ENCODE results near the gene ELN.

The ELN gene

DNA sequence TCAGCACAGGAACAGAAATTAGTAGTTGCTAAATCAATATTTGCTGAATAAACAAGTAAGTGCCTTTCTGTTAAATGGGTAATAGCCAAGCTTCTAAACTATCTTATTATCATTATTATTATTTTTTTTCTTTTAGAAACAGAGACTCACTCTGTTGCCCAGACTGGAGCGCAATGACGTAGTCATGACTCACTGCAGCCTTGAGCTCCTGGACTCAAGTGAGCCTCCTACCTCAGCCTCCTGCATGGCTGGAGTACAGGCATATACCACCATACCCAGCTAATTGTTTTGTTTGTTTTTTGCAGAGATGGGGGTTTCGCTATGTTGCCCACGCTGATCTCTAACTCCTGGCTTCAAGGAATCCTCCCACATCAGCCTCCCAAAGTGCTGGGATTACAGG is 12.3 kb upstream of the ELN start:
- no peak overlapping the region for H3K4ac ChIP-seq (ENCODE audit: low read depth, low read length)
- no peak overlapping the region for H4K5ac ChIP-seq (ENCODE audit: low read length)
- H3K23ac ChIP-seq (ENCODE audit: low read length) = no peak overlapping the region
- no peak overlapping the region for H2BK120ac ChIP-seq (ENCODE audit: low read depth, low read length)
- H3K18ac ChIP-seq (ENCODE audit: low read length) = no peak overlapping the region
- H3K4me2 ChIP-seq (ENCODE audit: low read length) = no peak overlapping the region
- H2BK15ac ChIP-seq (replicated peaks; ENCODE audit: low read depth) = no peak overlapping the region
- H3K56ac ChIP-seq (ENCODE audit: low read length) = no peak overlapping the region
- H3K27ac ChIP-seq (ENCODE audit: low read depth, low read length) = no peak overlapping the region
- no peak overlapping the region for H2BK5ac ChIP-seq (ENCODE audit: low read length)
- no peaks in the 10 kb centered on the region for H3K4me1 ChIP-seq (ENCODE audit: control insufficient read depth, low read depth, low read length)
- no peaks in the 10 kb centered on the region for H3K27me3 ChIP-seq (ENCODE audit: insufficient read depth, low read length, poor library complexity)
- whole genome bisulfite sequencing (ENCODE audit: extremely low coverage, insufficient coverage, low lambda C conversion rate) = no CpG with 5 or more reads among the region's 4 CpGs
- H3K79me2 ChIP-seq (ENCODE audit: control insufficient read depth, insufficient read depth, low read length) = no peaks in the 10 kb centered on the region
- no peak overlapping the region for H3K9ac ChIP-seq (ENCODE audit: low read length)
- no peaks in the 10 kb centered on the region for H3K36me3 ChIP-seq (ENCODE audit: control insufficient read depth, insufficient read depth, low read length)
- no peak overlapping the region for H2AK5ac ChIP-seq (ENCODE audit: low read length)
- no peaks in the 10 kb centered on the region for H3K79me1 ChIP-seq (ENCODE audit: low read length)
- H4K8ac ChIP-seq (ENCODE audit: low read depth, low read length) = no peak overlapping the region
- DNase-seq = no peak
- H3K4me3 ChIP-seq (ENCODE audit: low read length) = no peak overlapping the region

DNA sequence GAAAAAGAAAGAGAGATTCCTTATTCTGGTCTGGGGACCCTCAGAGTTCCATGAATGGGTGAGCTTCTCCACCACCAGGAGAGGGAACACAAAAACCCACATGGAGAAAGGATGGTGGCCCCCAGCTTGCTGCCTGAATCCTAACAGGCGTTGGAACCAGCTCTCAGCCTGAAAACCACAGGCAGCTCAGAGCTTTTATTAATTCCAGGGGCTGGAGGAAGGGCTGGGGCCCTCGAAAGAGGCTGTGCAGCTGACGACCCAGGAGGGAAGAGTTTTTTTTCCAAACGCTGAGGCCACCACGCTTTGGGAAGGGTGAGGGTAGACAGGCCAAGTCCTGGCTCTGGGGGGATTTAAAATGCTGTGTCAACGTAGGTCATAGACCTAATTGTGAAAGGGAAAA is 10.8 kb upstream of the ELN start:
- Histone ChIP-seq H2BK5ac (ENCODE audit: low read length) (no peak overlapping the region), H3K18ac (ENCODE audit: low read length) (no peak overlapping the region), H3K79me1 (ENCODE audit: low read length) (no peaks in the 10 kb centered on the region), H2BK15ac (replicated peaks; ENCODE audit: low read depth) (no peak overlapping the region), H4K8ac (ENCODE audit: low read depth, low read length) (no peak overlapping the region), H3K36me3 (ENCODE audit: control insufficient read depth, insufficient read depth, low read length) (no peaks in the 10 kb centered on the region), H2BK120ac (ENCODE audit: low read depth, low read length) (no peak overlapping the region), H3K27me3 (ENCODE audit: insufficient read depth, low read length, poor library complexity) (no peaks in the 10 kb centered on the region), H4K5ac (ENCODE audit: low read length) (no peak overlapping the region), H3K4me2 (ENCODE audit: low read length) (no peak overlapping the region), H3K4ac (ENCODE audit: low read depth, low read length) (no peak overlapping the region), H3K27ac (ENCODE audit: low read depth, low read length) (no peak overlapping the region), H3K79me2 (ENCODE audit: control insufficient read depth, insufficient read depth, low read length) (no peaks in the 10 kb centered on the region), H3K56ac (ENCODE audit: low read length) (no peak overlapping the region), H3K4me1 (ENCODE audit: control insufficient read depth, low read depth, low read length) (no peaks in the 10 kb centered on the region), H2AK5ac (ENCODE audit: low read length) (no peak overlapping the region), H3K4me3 (ENCODE audit: low read length) (no peak overlapping the region), H3K9ac (ENCODE audit: low read length) (no peak overlapping the region), H3K23ac (ENCODE audit: low read length) (no peak overlapping the region)
- no peak for DNase-seq
- WGBS (ENCODE audit: extremely low coverage, insufficient coverage, low lambda C conversion rate) = no CpG with 5 or more reads among the region's 6 CpGs

DNA sequence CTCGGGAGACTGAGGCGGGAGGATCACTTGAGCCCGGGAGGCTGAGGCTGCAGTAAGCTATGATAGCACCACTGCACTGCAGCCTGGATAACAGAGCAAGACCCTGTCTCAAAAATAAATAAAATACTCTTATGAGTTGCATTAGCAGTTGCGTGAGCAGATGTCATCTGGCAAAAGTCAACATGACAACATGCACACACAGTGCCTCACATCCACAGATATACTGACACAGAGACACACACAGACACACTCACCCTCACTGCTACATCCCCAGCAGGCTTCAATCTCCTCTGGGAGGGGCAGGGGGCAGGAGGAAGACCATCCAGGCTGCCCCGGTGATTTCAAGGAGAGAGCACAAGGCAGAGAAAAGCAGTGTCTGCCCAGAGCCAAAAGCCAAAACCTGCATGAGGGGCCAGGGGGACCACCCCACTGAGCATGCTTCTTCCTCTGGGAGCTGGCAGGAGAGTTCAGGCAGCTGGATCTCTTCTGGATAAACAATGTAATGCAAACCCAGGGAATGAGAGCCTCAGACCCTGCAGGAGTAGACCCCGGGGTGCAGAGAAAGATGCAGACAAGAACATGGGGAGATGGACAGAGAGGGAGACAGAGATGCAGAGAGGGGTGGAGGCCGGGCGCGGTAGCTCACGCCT is 9.6 kb upstream of the ELN start:
- Histone ChIP-seq H2BK120ac (ENCODE audit: low read depth, low read length) (no peak overlapping the region), H3K27me3 (ENCODE audit: insufficient read depth, low read length, poor library complexity) (no peaks in the 10 kb centered on the region), H4K5ac (ENCODE audit: low read length) (no peak overlapping the region), H3K79me1 (ENCODE audit: low read length) (no peaks in the 10 kb centered on the region), H3K27ac (ENCODE audit: low read depth, low read length) (no peak overlapping the region), H3K4ac (ENCODE audit: low read depth, low read length) (no peak overlapping the region), H3K23ac (ENCODE audit: low read length) (no peak overlapping the region), H2BK15ac (replicated peaks; ENCODE audit: low read depth) (no peak overlapping the region), H3K4me2 (ENCODE audit: low read length) (no peak overlapping the region), H3K9ac (ENCODE audit: low read length) (no peak overlapping the region), H2BK5ac (ENCODE audit: low read length) (no peak overlapping the region), H2AK5ac (ENCODE audit: low read length) (no peak overlapping the region), H3K56ac (ENCODE audit: low read length) (no peak overlapping the region), H3K4me1 (ENCODE audit: control insufficient read depth, low read depth, low read length) (no peaks in the 10 kb centered on the region), H3K36me3 (ENCODE audit: control insufficient read depth, insufficient read depth, low read length) (no peaks in the 10 kb centered on the region), H3K18ac (ENCODE audit: low read length) (no peak overlapping the region), H3K4me3 (ENCODE audit: low read length) (no peak overlapping the region), H3K79me2 (ENCODE audit: control insufficient read depth, insufficient read depth, low read length) (no peaks in the 10 kb centered on the region), H4K8ac (ENCODE audit: low read depth, low read length) (no peak overlapping the region)
- WGBS (ENCODE audit: extremely low coverage, insufficient coverage, low lambda C conversion rate) = no CpG with 5 or more reads among the region's 10 CpGs
- DNase-seq = no peak

DNA sequence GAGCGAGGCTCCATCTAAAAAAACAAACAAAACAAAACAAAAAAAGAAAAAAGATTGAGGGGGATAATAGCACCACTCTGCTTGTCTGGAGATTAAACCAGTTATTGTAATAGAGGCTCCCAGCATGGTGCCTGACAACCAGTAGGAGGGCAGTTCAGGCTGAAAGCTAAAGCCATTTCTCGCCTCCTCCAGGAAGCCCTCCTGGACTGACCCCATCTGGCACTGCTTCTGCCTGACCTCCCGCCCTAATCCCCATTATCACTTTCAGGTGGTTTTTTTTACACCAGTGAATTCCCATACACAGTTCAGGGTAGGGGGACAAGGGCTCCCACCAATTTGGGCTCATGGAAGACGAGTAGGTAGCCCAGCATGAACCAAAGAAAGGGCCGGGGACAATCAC is 8.8 kb upstream of the ELN start:
- Histone ChIP-seq H2BK5ac (ENCODE audit: low read length) (no peak overlapping the region), H3K4me1 (ENCODE audit: control insufficient read depth, low read depth, low read length) (no peaks in the 10 kb centered on the region), H3K56ac (ENCODE audit: low read length) (no peak overlapping the region), H3K4me2 (ENCODE audit: low read length) (no peak overlapping the region), H3K36me3 (ENCODE audit: control insufficient read depth, insufficient read depth, low read length) (no peaks in the 10 kb centered on the region), H3K79me2 (ENCODE audit: control insufficient read depth, insufficient read depth, low read length) (no peaks in the 10 kb centered on the region), H3K23ac (ENCODE audit: low read length) (no peak overlapping the region), H3K79me1 (ENCODE audit: low read length) (no peaks in the 10 kb centered on the region), H4K8ac (ENCODE audit: low read depth, low read length) (no peak overlapping the region), H3K4me3 (ENCODE audit: low read length) (no peak overlapping the region), H2BK15ac (replicated peaks; ENCODE audit: low read depth) (no peak overlapping the region), H2BK120ac (ENCODE audit: low read depth, low read length) (no peak overlapping the region), H3K9ac (ENCODE audit: low read length) (no peak overlapping the region), H2AK5ac (ENCODE audit: low read length) (no peak overlapping the region), H3K27me3 (ENCODE audit: insufficient read depth, low read length, poor library complexity) (no peaks in the 10 kb centered on the region), H3K4ac (ENCODE audit: low read depth, low read length) (no peak overlapping the region), H3K18ac (ENCODE audit: low read length) (no peak overlapping the region), H4K5ac (ENCODE audit: low read length) (no peak overlapping the region), H3K27ac (ENCODE audit: low read depth, low read length) (no peak overlapping the region)
- no CpG with 5 or more reads among the region's 5 CpGs for WGBS (ENCODE audit: extremely low coverage, insufficient coverage, low lambda C conversion rate)
- DNase-seq = no peak

DNA sequence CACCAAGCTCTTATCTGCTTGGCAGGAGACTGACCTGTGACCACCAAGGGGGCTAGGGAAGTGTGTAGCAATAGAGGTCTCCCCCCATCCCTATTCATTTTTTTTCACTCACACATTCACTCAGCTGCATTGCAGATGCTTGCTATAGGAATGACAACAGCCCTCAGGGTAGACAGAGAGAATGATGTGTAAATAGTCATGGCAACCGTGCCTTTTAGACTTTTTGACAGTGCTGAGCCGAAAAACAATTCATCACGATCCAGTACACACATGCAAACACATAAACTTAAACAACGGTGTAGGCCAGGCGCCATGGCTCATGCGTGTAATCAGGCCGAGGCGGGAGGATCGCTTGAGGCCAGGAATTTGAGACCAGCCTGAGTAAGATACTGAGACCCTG is 7.6 kb upstream of the ELN start:
- H3K4me1 ChIP-seq (ENCODE audit: control insufficient read depth, low read depth, low read length) = no peaks in the 10 kb centered on the region
- no peak overlapping the region for H3K4me3 ChIP-seq (ENCODE audit: low read length)
- H3K56ac ChIP-seq (ENCODE audit: low read length) = no peak overlapping the region
- no peak overlapping the region for H3K9ac ChIP-seq (ENCODE audit: low read length)
- H3K79me2 ChIP-seq (ENCODE audit: control insufficient read depth, insufficient read depth, low read length) = no peaks in the 10 kb centered on the region
- no CpG with 5 or more reads among the region's 9 CpGs for WGBS (ENCODE audit: extremely low coverage, insufficient coverage, low lambda C conversion rate)
- H2BK120ac ChIP-seq (ENCODE audit: low read depth, low read length) = no peak overlapping the region
- H3K27ac ChIP-seq (ENCODE audit: low read depth, low read length) = no peak overlapping the region
- no peak overlapping the region for H2BK15ac ChIP-seq (replicated peaks; ENCODE audit: low read depth)
- H3K4me2 ChIP-seq (ENCODE audit: low read length) = no peak overlapping the region
- H2BK5ac ChIP-seq (ENCODE audit: low read length) = no peak overlapping the region
- H3K4ac ChIP-seq (ENCODE audit: low read depth, low read length) = no peak overlapping the region
- H4K8ac ChIP-seq (ENCODE audit: low read depth, low read length) = no peak overlapping the region
- no peak overlapping the region for H3K18ac ChIP-seq (ENCODE audit: low read length)
- no peaks in the 10 kb centered on the region for H3K79me1 ChIP-seq (ENCODE audit: low read length)
- no peak for DNase-seq
- no peaks in the 10 kb centered on the region for H3K36me3 ChIP-seq (ENCODE audit: control insufficient read depth, insufficient read depth, low read length)
- no peak overlapping the region for H2AK5ac ChIP-seq (ENCODE audit: low read length)
- H3K27me3 ChIP-seq (ENCODE audit: insufficient read depth, low read length, poor library complexity) = no peaks in the 10 kb centered on the region
- H4K5ac ChIP-seq (ENCODE audit: low read length) = no peak overlapping the region
- H3K23ac ChIP-seq (ENCODE audit: low read length) = no peak overlapping the region

Measured in mesendoderm (in vitro differentiated cells).